Transverse colon (tissue), 4 donors: Measurements from ENCODE around the gene CTU1. TPM values are rescaled to one million over a fixed set of nuclear protein-coding genes. Genes with fewer than 3 reads are reported as not detected.

Source experiments
- DNase-seq: peaks from one replicate; pipeline ENCODE4 v3.0.0-alpha.2; 2019
- H3K27ac ChIP-seq, 4 donors: fragments of 200-600 bp; sonication (generic); 2 replicates each; pipeline ENCODE4 v1.5.1; 2016 to 2018; ENCODE audit warnings: inconsistent platforms in 4 of 4
- H3K27me3 ChIP-seq: fragments of 200-600 bp; sonication (generic); 2 replicates; pipeline ENCODE4 v1.5.1; 2017; ENCODE audit warnings: inconsistent platforms
- H3K36me3 ChIP-seq, 4 donors: fragments of 200-600 bp; sonication (generic); 2 replicates each; pipeline ENCODE4 v1.5.1; 2017 to 2019; ENCODE audit warnings: inconsistent platforms in 4 of 4
- H3K4me1 ChIP-seq, 4 donors: fragments of 200-600 bp; sonication (generic); 2 replicates each; pipeline ENCODE4 v1.5.1; 2017 to 2020; ENCODE audit warnings: inconsistent platforms in 4 of 4
- H3K4me3 ChIP-seq, 4 donors: fragments of 200-600 bp; sonication (generic); 1 replicate in 1 of 4; 2 replicates in 3 of 4; pipeline versions ENCODE4 v1.5.1 to v1.6.1; 2017 to 2019; ENCODE audit warnings: inconsistent platforms in 4 of 4
- H3K9me3 ChIP-seq, 2 donors: fragments of 200-600 bp; sonication (generic); 2 replicates each; pipeline ENCODE4 v1.5.1; 2017 to 2019; ENCODE audit warnings: inconsistent platforms in 2 of 2
- EP300 ChIP-seq: sonication (generic); formaldehyde crosslinking; IDR thresholded peaks from one replicate; pipeline ENCODE4 v1.6.1; 2017; ENCODE audit warnings: antibody characterized with exemption, low read depth
- POLR2A ChIP-seq: fragments of 450-650 bp; IDR thresholded peaks from one replicate; pipeline ENCODE4 v1.6.1; 2016; ENCODE audit warnings: antibody characterized with exemption, mild to moderate bottlenecking, moderate library complexity
- POLR2AphosphoS5 ChIP-seq, 3 donors: sonication (generic); formaldehyde crosslinking; IDR thresholded peaks; one replicate each; pipeline ENCODE4 v1.6.1; 2016; ENCODE audit warnings: antibody characterized with exemption in 3 of 3
- WGBS, 2 donors: methylation state at CpG; one replicate each; pipeline ENCODE4 v1.1.5; 2018; ENCODE audit warnings: low coverage in 1 of 2; 5-methylcytosine and 5-hydroxymethylcytosine counted together
- in situ Hi-C, 4 donors: fragments of 200-750 bp; cut with MboI; loops; one replicate each; pipeline versions ENCODE4 v1.15.0 to v1.15.1; 2017; ENCODE audit warnings: low sequenced_read_pairs in 3 of 4, low pct_ligation_motif_present in 1 of 4, low pct_unique_long_range_greater_than_20kb in 1 of 4
- intact Hi-C: fragments of 100-400 bp; cut with DNase I; formaldehyde crosslinking; loops from one replicate; pipeline ENCODE4 v1.15.1; 2023; ENCODE audit warnings: low total_unique reads
- total RNA-seq, 4 donors: library from RNA; depleted of rRNA; stranded (reverse); fragments of >200 nt; gene quantifications; one replicate each; pipeline ENCODE4 v1.1.0, GENCODE V29; 2016
- TF ChIP-seq, protein P1 (sequence below), 5 experiments: fragments of 200-600 bp in 3 of 5; fragments of 450-650 bp in 2 of 5; sonication (generic) in 3 of 5; IDR thresholded peaks; 1 replicate in 2 of 5; 2 replicates in 3 of 5; pipeline ENCODE4 v1.5.1; 2016 to 2017; ENCODE audit warnings: antibody characterized with exemption in 5 of 5, inconsistent platforms in 3 of 5, mild to moderate bottlenecking in 2 of 5, moderate library complexity in 1 of 5

Gene CTU1
- total RNA-seq, 4 donors from 2014 or later = 3.4 to 35.4 (median 7.3) TPM

GRCh38 chr19:51131780-51132680 lies 23.8 kb upstream of the CTU1 start:
- in situ Hi-C loops = no loop called here

DNA sequence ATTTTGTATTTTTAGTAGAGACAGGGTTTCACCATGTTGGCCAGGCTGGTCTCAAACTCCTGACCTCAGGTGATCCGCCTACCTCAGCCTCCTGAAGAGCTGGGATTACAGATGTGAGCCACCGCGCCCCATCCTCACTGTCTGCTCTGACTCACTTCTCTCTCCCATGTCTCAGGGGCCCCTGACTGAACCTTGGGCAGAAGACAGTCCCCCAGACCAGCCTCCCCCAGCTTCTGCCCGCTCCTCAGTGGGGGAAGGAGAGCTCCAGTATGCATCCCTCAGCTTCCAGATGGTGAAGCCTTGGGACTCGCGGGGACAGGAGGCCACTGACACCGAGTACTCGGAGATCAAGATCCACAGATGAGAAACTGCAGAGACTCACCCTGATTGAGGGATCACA lies 21.5 kb upstream of the CTU1 start:
- DNase-seq = no peak
- Histone ChIP-seq H3K36me3 (no peaks in the 10 kb centered on the region), H3K4me1 (peaks cover 0 to 11% (median 5%) of the 10 kb centered on the region in 4 donors), H3K9me3 (no peaks in the 10 kb centered on the region), H3K4me3 (no peak overlapping the region), H3K27ac (no peak overlapping the region), H3K27me3 (peaks cover 5% of the 10 kb centered on the region)
- intact Hi-C loops = no loop called here
- TF ChIP-seq, protein P1, sequence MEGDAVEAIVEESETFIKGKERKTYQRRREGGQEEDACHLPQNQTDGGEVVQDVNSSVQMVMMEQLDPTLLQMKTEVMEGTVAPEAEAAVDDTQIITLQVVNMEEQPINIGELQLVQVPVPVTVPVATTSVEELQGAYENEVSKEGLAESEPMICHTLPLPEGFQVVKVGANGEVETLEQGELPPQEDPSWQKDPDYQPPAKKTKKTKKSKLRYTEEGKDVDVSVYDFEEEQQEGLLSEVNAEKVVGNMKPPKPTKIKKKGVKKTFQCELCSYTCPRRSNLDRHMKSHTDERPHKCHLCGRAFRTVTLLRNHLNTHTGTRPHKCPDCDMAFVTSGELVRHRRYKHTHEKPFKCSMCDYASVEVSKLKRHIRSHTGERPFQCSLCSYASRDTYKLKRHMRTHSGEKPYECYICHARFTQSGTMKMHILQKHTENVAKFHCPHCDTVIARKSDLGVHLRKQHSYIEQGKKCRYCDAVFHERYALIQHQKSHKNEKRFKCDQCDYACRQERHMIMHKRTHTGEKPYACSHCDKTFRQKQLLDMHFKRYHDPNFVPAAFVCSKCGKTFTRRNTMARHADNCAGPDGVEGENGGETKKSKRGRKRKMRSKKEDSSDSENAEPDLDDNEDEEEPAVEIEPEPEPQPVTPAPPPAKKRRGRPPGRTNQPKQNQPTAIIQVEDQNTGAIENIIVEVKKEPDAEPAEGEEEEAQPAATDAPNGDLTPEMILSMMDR (IDR thresholded peaks at IDR 0.05) = no peak
- TF ChIP-seq POLR2AphosphoS5 (IDR thresholded peaks at IDR 0.05) = no peak
- TF ChIP-seq POLR2A = no peak
- no peak for TF ChIP-seq EP300
- in situ Hi-C loops = no loop called here
- 82 to 93% methylated on average over 3 to 8 of the region's 8 CpGs for WGBS, 2 donors

More at GRCh38 chr19:51131780-51132680, 23.8 kb upstream of the CTU1 start:
- intact Hi-C loops = no loop called here
- H3K27ac ChIP-seq = peak overlapping the region; percentile 8 to 41 (median 35)
- H3K4me3 ChIP-seq = no peak overlapping the region
- WGBS, 2 donors = 16 to 42% methylated on average over 5 to 24 of the region's 24 CpGs
- no peaks in the 10 kb centered on the region for H3K27me3 ChIP-seq
- no peaks in the 10 kb centered on the region for H3K9me3 ChIP-seq
- peaks cover 0 to 11% (median 5%) of the 10 kb centered on the region in 4 donors for H3K4me1 ChIP-seq
- peak; percentile 31 for DNase-seq
- H3K36me3 ChIP-seq = no peaks in the 10 kb centered on the region
- TF ChIP-seq EP300 (no peak), POLR2AphosphoS5 (IDR thresholded peaks at IDR 0.05) (peak in 1 of 3 donors; percentile 2), POLR2A (no peak)

- WGBS, 2 donors = 75% methylated on average over 7 of the region's 7 CpGs; no CpG with 5 or more reads in 1 of the 2 donors
- no peak for TF ChIP-seq POLR2A
- TF ChIP-seq, protein P1 (IDR thresholded peaks at IDR 0.05) = no peak
- no peak for TF ChIP-seq POLR2AphosphoS5 (IDR thresholded peaks at IDR 0.05)
- no peak for TF ChIP-seq EP300
- Histone ChIP-seq H3K36me3 (no peaks in the 10 kb centered on the region), H3K27ac (peak overlapping the region; percentile 27 to 33 (median 30)), H3K4me1 (peaks cover 0 to 11% (median 5%) of the 10 kb centered on the region in 4 donors), H3K27me3 (peaks cover 5% of the 10 kb centered on the region), H3K4me3 (no peak overlapping the region), H3K9me3 (no peaks in the 10 kb centered on the region)
- in situ Hi-C loops (no loop called here), intact Hi-C loops (no loop called here)
- DNase-seq = no peak
These were observed 20.0 kb upstream of the CTU1 start for GRCh38 chr19:51128227-51128626.

- DNase-seq = peak; percentile 28
- Histone ChIP-seq H3K27ac (peak overlapping the region in 3 of 4 donors; percentile 28 to 33 (median 32)), H3K9me3 (no peaks in the 10 kb centered on the region), H3K36me3 (no peaks in the 10 kb centered on the region), H3K4me1 (peaks cover 0 to 11% (median 5%) of the 10 kb centered on the region in 4 donors), H3K4me3 (no peak overlapping the region), H3K27me3 (peaks cover 5% of the 10 kb centered on the region)
- peak; percentile 46 for TF ChIP-seq POLR2A
- peak in 2 of 3 donors; percentile 27 to 67 for TF ChIP-seq POLR2AphosphoS5 (IDR thresholded peaks at IDR 0.05)
- TF ChIP-seq EP300 = no peak
- TF ChIP-seq, protein P1 (IDR thresholded peaks at IDR 0.05) = no peak
- in situ Hi-C loops (no loop called here), intact Hi-C loops (no loop called here)
- whole genome bisulfite sequencing, 2 donors = 56 to 94% methylated on average over 1 to 4 of the region's 4 CpGs
These were observed 19.5 kb upstream of the CTU1 start for GRCh38 chr19:51127755-51128154.
